ENCODE measurements around the gene FER.
"Not testable (repeated sequence)": the region's sequence is repeated elsewhere in the genome, so short reads cannot be mapped to it uniquely, and the experiment has no call there.

The FER gene

GRCh38 chr5:108748401-108749127 is 867 bp downstream of the FER start:
- peak; percentile 90 for DNase-seq

- DNase-seq, result no peak
Measured at GRCh38 chr5:108749128-108749861, 1.6 kb downstream of the FER start.

GRCh38 chr5:108753331-108753730 is 5.6 kb downstream of the FER start:
- DNase-seq, result no peak

- no peak for DNase-seq
Measured at GRCh38 chr5:108753877-108754276, 6.2 kb downstream of the FER start.

GRCh38 chr5:108760512-108760911 is 12.8 kb downstream of the FER start:
- DNase-seq, result no peak

GRCh38 chr5:108762660-108763059 is 15.0 kb downstream of the FER start:
- no peak for DNase-seq

GRCh38 chr5:108763222-108763916 is 15.7 kb downstream of the FER start:
- DNase-seq, result no peak

GRCh38 chr5:108765647-108766046 is 17.9 kb downstream of the FER start:
- no peak for DNase-seq

GRCh38 chr5:108766916-108767315 is 19.2 kb downstream of the FER start:
- not testable (repeated sequence) for DNase-seq

- no peak for DNase-seq
Measured at GRCh38 chr5:108769352-108769751, 21.7 kb downstream of the FER start.

- DNase-seq, result no peak
Measured at GRCh38 chr5:108772626-108773025, 24.9 kb downstream of the FER start.

- no peak for DNase-seq
Measured at GRCh38 chr5:108773330-108773729, 25.6 kb downstream of the FER start.

- DNase-seq, result not testable (repeated sequence)
Measured at GRCh38 chr5:108774079-108774478, 26.4 kb downstream of the FER start.

- not testable (repeated sequence) for DNase-seq
Measured at GRCh38 chr5:108777582-108777981, 29.9 kb downstream of the FER start.

GRCh38 chr5:108784577-108784976 is 36.9 kb downstream of the FER start:
- not testable (repeated sequence) for DNase-seq

- no peak for DNase-seq
Measured at GRCh38 chr5:108786806-108787483, 39.2 kb downstream of the FER start.

GRCh38 chr5:108788142-108788541 is 40.4 kb downstream of the FER start:
- DNase-seq, result no peak

GRCh38 chr5:108793207-108793606 is 45.5 kb downstream of the FER start:
- no peak for DNase-seq

- not testable (repeated sequence) for DNase-seq
Measured at GRCh38 chr5:108794349-108794748, 46.7 kb downstream of the FER start.

- DNase-seq, result no peak
Measured at GRCh38 chr5:108797396-108797795, 49.7 kb downstream of the FER start.

- no peak for DNase-seq
Measured at GRCh38 chr5:108797986-108798385, 50.3 kb downstream of the FER start.

GRCh38 chr5:108798513-108799265 is 51.0 kb downstream of the FER start:
- no peak for DNase-seq

Measured in NCI-H510A treated with DMSO at 0.1 percent for 48 hours (cell line).